Measurements from ENCODE around the gene ERG28.
A peak's percentile ranks its signal among the peaks of the same experiment; 100 is the strongest.
"Not testable (repeated sequence)": the region's sequence is repeated elsewhere in the genome, so short reads cannot be mapped to it uniquely, and the experiment has no call there.

ERG28 gene

GRCh38 chr14:75702122-75702521, 41.4 kb upstream of the ERG28 start:
- Histone ChIP-seq H3K79me2 (ENCODE audit: control insufficient read depth, insufficient read depth, low read length) (no peaks in the 10 kb centered on the region), H3K4me1 (ENCODE audit: control insufficient read depth, low read depth, low read length) (peaks cover 6% of the 10 kb centered on the region), H2BK120ac (ENCODE audit: low read depth, low read length) (no peak overlapping the region), H2BK5ac (ENCODE audit: low read length) (peak overlapping the region; percentile 61), H4K8ac (ENCODE audit: low read depth, low read length) (no peak overlapping the region), H3K4ac (ENCODE audit: low read depth, low read length) (no peak overlapping the region), H3K4me3 (ENCODE audit: low read length) (no peak overlapping the region), H3K79me1 (ENCODE audit: low read length) (no peaks in the 10 kb centered on the region), H4K5ac (ENCODE audit: low read length) (no peak overlapping the region), H3K4me2 (ENCODE audit: low read length) (no peak overlapping the region), H3K27ac (ENCODE audit: low read depth, low read length) (peak overlapping the region; percentile 81), H3K23ac (ENCODE audit: low read length) (no peak overlapping the region), H3K36me3 (ENCODE audit: control insufficient read depth, insufficient read depth, low read length) (peaks cover 2% of the 10 kb centered on the region), H2AK5ac (ENCODE audit: low read length) (no peak overlapping the region), H3K56ac (ENCODE audit: low read length) (peak overlapping the region; percentile 64), H3K27me3 (ENCODE audit: insufficient read depth, low read length, poor library complexity) (no peaks in the 10 kb centered on the region), H3K18ac (ENCODE audit: low read length) (peak overlapping the region; percentile 36), H2BK15ac (replicated peaks; ENCODE audit: low read depth) (no peak overlapping the region), H3K9ac (ENCODE audit: low read length) (peak overlapping the region; percentile 1)
- DNase-seq = no peak
- WGBS (ENCODE audit: extremely low coverage, insufficient coverage, low lambda C conversion rate) = no CpG with 5 or more reads among the region's 2 CpGs

GRCh38 chr14:75700295-75700694, 39.6 kb upstream of the ERG28 start:
- Histone ChIP-seq H3K4ac (ENCODE audit: low read depth, low read length) (no peak overlapping the region), H2BK15ac (replicated peaks; ENCODE audit: low read depth) (no peak overlapping the region), H2AK5ac (ENCODE audit: low read length) (no peak overlapping the region), H3K56ac (ENCODE audit: low read length) (no peak overlapping the region), H3K79me1 (ENCODE audit: low read length) (no peaks in the 10 kb centered on the region), H2BK5ac (ENCODE audit: low read length) (no peak overlapping the region), H3K27me3 (ENCODE audit: insufficient read depth, low read length, poor library complexity) (no peaks in the 10 kb centered on the region), H3K79me2 (ENCODE audit: control insufficient read depth, insufficient read depth, low read length) (no peaks in the 10 kb centered on the region), H4K5ac (ENCODE audit: low read length) (no peak overlapping the region), H4K8ac (ENCODE audit: low read depth, low read length) (no peak overlapping the region), H3K9ac (ENCODE audit: low read length) (no peak overlapping the region), H3K23ac (ENCODE audit: low read length) (no peak overlapping the region), H3K4me3 (ENCODE audit: low read length) (no peak overlapping the region), H3K27ac (ENCODE audit: low read depth, low read length) (no peak overlapping the region), H2BK120ac (ENCODE audit: low read depth, low read length) (no peak overlapping the region), H3K36me3 (ENCODE audit: control insufficient read depth, insufficient read depth, low read length) (peaks cover 4% of the 10 kb centered on the region), H3K4me1 (ENCODE audit: control insufficient read depth, low read depth, low read length) (peaks cover 6% of the 10 kb centered on the region), H3K18ac (ENCODE audit: low read length) (no peak overlapping the region), H3K4me2 (ENCODE audit: low read length) (no peak overlapping the region)
- WGBS (ENCODE audit: extremely low coverage, insufficient coverage, low lambda C conversion rate) = no CpG with 5 or more reads among the region's 6 CpGs
- DNase-seq = no peak

DNA sequence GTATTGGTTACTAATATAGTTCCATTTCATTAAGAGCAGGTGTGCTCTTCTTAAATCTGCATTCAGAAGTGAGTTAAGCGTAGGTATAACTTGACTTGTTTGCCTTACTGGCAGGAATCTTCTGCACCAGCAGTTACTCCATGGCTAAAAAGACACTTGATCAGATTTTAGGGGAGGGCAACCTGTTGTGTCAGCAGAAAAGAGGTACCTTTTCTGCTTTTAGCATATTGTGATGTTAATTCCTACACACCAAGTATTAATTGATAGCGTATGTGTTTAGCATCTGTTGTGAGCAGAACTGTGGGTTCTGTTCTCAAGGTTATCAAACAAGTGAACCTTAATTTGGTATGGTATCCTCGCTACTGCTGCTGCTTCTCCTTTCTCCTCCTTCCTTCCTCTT, 38.7 kb upstream of the ERG28 start:
- WGBS (ENCODE audit: extremely low coverage, insufficient coverage, low lambda C conversion rate) = no CpG with 5 or more reads among the region's 3 CpGs

GRCh38 chr14:75697918-75698317, 37.2 kb upstream of the ERG28 start:
- H3K79me2 ChIP-seq (ENCODE audit: control insufficient read depth, insufficient read depth, low read length) = no peaks in the 10 kb centered on the region
- no peak overlapping the region for H4K5ac ChIP-seq (ENCODE audit: low read length)
- no peak overlapping the region for H4K8ac ChIP-seq (ENCODE audit: low read depth, low read length)
- DNase-seq = no peak
- H2AK5ac ChIP-seq (ENCODE audit: low read length) = no peak overlapping the region
- no peak overlapping the region for H3K27ac ChIP-seq (ENCODE audit: low read depth, low read length)
- no CpG with 5 or more reads among the region's 2 CpGs for WGBS (ENCODE audit: extremely low coverage, insufficient coverage, low lambda C conversion rate)
- H2BK120ac ChIP-seq (ENCODE audit: low read depth, low read length) = no peak overlapping the region
- no peak overlapping the region for H3K23ac ChIP-seq (ENCODE audit: low read length)
- no peak overlapping the region for H3K4ac ChIP-seq (ENCODE audit: low read depth, low read length)
- no peak overlapping the region for H3K4me3 ChIP-seq (ENCODE audit: low read length)
- no peak overlapping the region for H3K56ac ChIP-seq (ENCODE audit: low read length)
- no peak overlapping the region for H3K4me2 ChIP-seq (ENCODE audit: low read length)
- H3K27me3 ChIP-seq (ENCODE audit: insufficient read depth, low read length, poor library complexity) = no peaks in the 10 kb centered on the region
- no peak overlapping the region for H3K18ac ChIP-seq (ENCODE audit: low read length)
- H2BK15ac ChIP-seq (replicated peaks; ENCODE audit: low read depth) = no peak overlapping the region
- H3K36me3 ChIP-seq (ENCODE audit: control insufficient read depth, insufficient read depth, low read length) = peaks cover 6% of the 10 kb centered on the region
- peaks cover 5% of the 10 kb centered on the region for H3K4me1 ChIP-seq (ENCODE audit: control insufficient read depth, low read depth, low read length)
- H3K79me1 ChIP-seq (ENCODE audit: low read length) = no peaks in the 10 kb centered on the region
- no peak overlapping the region for H3K9ac ChIP-seq (ENCODE audit: low read length)
- H2BK5ac ChIP-seq (ENCODE audit: low read length) = no peak overlapping the region

More for the DNA sequence above, 38.7 kb upstream of the ERG28 start:
- Histone ChIP-seq H4K8ac (ENCODE audit: low read depth, low read length) (no peak overlapping the region), H3K4ac (ENCODE audit: low read depth, low read length) (no peak overlapping the region), H3K9ac (ENCODE audit: low read length) (no peak overlapping the region), H4K5ac (ENCODE audit: low read length) (no peak overlapping the region), H3K27ac (ENCODE audit: low read depth, low read length) (no peak overlapping the region), H3K23ac (ENCODE audit: low read length) (no peak overlapping the region), H3K4me3 (ENCODE audit: low read length) (no peak overlapping the region), H3K4me1 (ENCODE audit: control insufficient read depth, low read depth, low read length) (peaks cover 6% of the 10 kb centered on the region), H3K79me2 (ENCODE audit: control insufficient read depth, insufficient read depth, low read length) (no peaks in the 10 kb centered on the region), H2BK15ac (replicated peaks; ENCODE audit: low read depth) (no peak overlapping the region), H3K79me1 (ENCODE audit: low read length) (no peaks in the 10 kb centered on the region), H3K56ac (ENCODE audit: low read length) (no peak overlapping the region), H3K36me3 (ENCODE audit: control insufficient read depth, insufficient read depth, low read length) (peaks cover 4% of the 10 kb centered on the region), H3K27me3 (ENCODE audit: insufficient read depth, low read length, poor library complexity) (no peaks in the 10 kb centered on the region), H2BK5ac (ENCODE audit: low read length) (no peak overlapping the region), H3K4me2 (ENCODE audit: low read length) (no peak overlapping the region), H2AK5ac (ENCODE audit: low read length) (no peak overlapping the region), H3K18ac (ENCODE audit: low read length) (no peak overlapping the region), H2BK120ac (ENCODE audit: low read depth, low read length) (no peak overlapping the region)
- no peak for DNase-seq

DNA sequence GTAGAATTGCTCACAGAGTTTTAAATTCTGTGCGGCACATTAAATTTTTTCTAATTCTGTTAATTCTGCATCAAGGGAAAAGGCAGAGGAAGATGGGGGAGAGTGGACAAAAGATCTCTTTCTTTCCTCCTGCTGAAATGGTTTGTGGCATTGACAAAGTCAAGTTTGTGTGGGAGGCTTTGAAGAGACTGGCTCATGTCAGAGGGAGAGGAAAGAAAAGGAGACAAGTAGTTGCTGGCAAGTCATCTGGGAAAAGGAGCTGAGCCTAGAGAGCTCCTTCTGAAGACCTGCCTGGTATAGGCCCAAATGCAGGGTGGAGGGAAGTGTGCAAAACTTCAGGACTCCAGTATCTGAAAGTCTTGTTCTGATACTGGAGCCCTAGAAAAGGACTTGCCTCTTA, 36.7 kb upstream of the ERG28 start:
- H3K79me2 ChIP-seq (ENCODE audit: control insufficient read depth, insufficient read depth, low read length) = no peaks in the 10 kb centered on the region
- no peak overlapping the region for H3K27ac ChIP-seq (ENCODE audit: low read depth, low read length)
- H3K4me1 ChIP-seq (ENCODE audit: control insufficient read depth, low read depth, low read length) = peaks cover 3% of the 10 kb centered on the region
- H3K18ac ChIP-seq (ENCODE audit: low read length) = no peak overlapping the region
- no peak overlapping the region for H2AK5ac ChIP-seq (ENCODE audit: low read length)
- no peaks in the 10 kb centered on the region for H3K27me3 ChIP-seq (ENCODE audit: insufficient read depth, low read length, poor library complexity)
- no peaks in the 10 kb centered on the region for H3K79me1 ChIP-seq (ENCODE audit: low read length)
- no peak overlapping the region for H3K4ac ChIP-seq (ENCODE audit: low read depth, low read length)
- no peak overlapping the region for H2BK120ac ChIP-seq (ENCODE audit: low read depth, low read length)
- no peak overlapping the region for H3K4me3 ChIP-seq (ENCODE audit: low read length)
- H2BK5ac ChIP-seq (ENCODE audit: low read length) = no peak overlapping the region
- WGBS (ENCODE audit: extremely low coverage, insufficient coverage, low lambda C conversion rate) = no CpG with 5 or more reads among the region's 1 CpG
- H4K8ac ChIP-seq (ENCODE audit: low read depth, low read length) = no peak overlapping the region
- no peak overlapping the region for H3K56ac ChIP-seq (ENCODE audit: low read length)
- peaks cover 6% of the 10 kb centered on the region for H3K36me3 ChIP-seq (ENCODE audit: control insufficient read depth, insufficient read depth, low read length)
- H2BK15ac ChIP-seq (replicated peaks; ENCODE audit: low read depth) = no peak overlapping the region
- no peak overlapping the region for H3K23ac ChIP-seq (ENCODE audit: low read length)
- no peak overlapping the region for H4K5ac ChIP-seq (ENCODE audit: low read length)
- no peak overlapping the region for H3K4me2 ChIP-seq (ENCODE audit: low read length)
- H3K9ac ChIP-seq (ENCODE audit: low read length) = no peak overlapping the region
- DNase-seq = no peak

DNA sequence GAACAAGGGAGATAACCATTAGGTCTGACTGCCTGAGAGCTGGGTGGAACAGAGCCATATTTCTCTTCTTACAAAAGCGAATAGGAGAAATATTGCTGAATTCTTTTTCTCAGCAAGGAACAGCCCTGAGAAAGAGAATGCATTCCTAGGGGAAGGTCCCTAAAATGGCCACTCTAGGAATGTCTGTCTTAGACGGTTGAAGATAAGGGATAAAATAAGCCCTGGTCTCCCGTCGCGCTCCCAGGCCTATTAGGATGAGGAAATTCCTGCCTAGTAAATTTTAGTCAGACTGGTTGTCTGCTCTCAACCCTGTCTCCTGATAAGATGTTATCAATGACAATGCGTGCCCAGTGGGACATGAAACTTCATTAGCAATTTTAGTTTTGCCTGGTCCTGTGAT, 34.3 kb upstream of the ERG28 start:
- not testable (repeated sequence) for H3K18ac ChIP-seq (ENCODE audit: low read length); H4K5ac ChIP-seq (ENCODE audit: low read length); H3K4ac ChIP-seq (ENCODE audit: low read depth, low read length); H3K27ac ChIP-seq (ENCODE audit: low read depth, low read length); H3K79me2 ChIP-seq (ENCODE audit: control insufficient read depth, insufficient read depth, low read length); H3K9ac ChIP-seq (ENCODE audit: low read length); H2AK5ac ChIP-seq (ENCODE audit: low read length); H3K27me3 ChIP-seq (ENCODE audit: insufficient read depth, low read length, poor library complexity); H3K4me3 ChIP-seq (ENCODE audit: low read length); H4K8ac ChIP-seq (ENCODE audit: low read depth, low read length); H3K4me2 ChIP-seq (ENCODE audit: low read length); H2BK5ac ChIP-seq (ENCODE audit: low read length); H3K4me1 ChIP-seq (ENCODE audit: control insufficient read depth, low read depth, low read length); H3K79me1 ChIP-seq (ENCODE audit: low read length); H3K56ac ChIP-seq (ENCODE audit: low read length); H3K36me3 ChIP-seq (ENCODE audit: control insufficient read depth, insufficient read depth, low read length); H2BK120ac ChIP-seq (ENCODE audit: low read depth, low read length); H2BK15ac ChIP-seq (replicated peaks; ENCODE audit: low read depth); H3K23ac ChIP-seq (ENCODE audit: low read length)
- no CpG with 5 or more reads among the region's 6 CpGs for WGBS (ENCODE audit: extremely low coverage, insufficient coverage, low lambda C conversion rate)
- peak; percentile 48 for DNase-seq

Data from mesendoderm (in vitro differentiated cells).